SK-N-SH treated with all-trans-retinoic acid at 6 μM for 48 hours (cell line): ENCODE measurements around the gene KSR2.

Experiments used
- ARNTL ChIP-seq: fragments of 450-650 bp; formaldehyde crosslinking; IDR thresholded peaks from 2 replicates; pipeline ENCODE4 v1.5.0; 2020; ENCODE audit warnings: low read depth, mild to moderate bottlenecking, moderate library complexity, borderline replicate concordance
- CSDC2 ChIP-seq: fragments of 250-450 bp; sonication (Bioruptor Pico); IDR thresholded peaks from 2 replicates; pipeline ENCODE4 v1.5.0; 2020; ENCODE audit warnings: mild to moderate bottlenecking, moderate library complexity
- GLIS3 ChIP-seq: fragments of 250-450 bp; sonication (Bioruptor Pico); IDR thresholded peaks from 2 replicates; pipeline ENCODE4 v1.5.0; 2020; ENCODE audit warnings: mild to moderate bottlenecking, moderate library complexity
- PPARA ChIP-seq: fragments of 250-450 bp; sonication (Bioruptor Pico); IDR thresholded peaks from 2 replicates; pipeline ENCODE4 v1.5.0; 2020; ENCODE audit warnings: mild to moderate bottlenecking, borderline replicate concordance
- RARB ChIP-seq: fragments of 250-450 bp; sonication (Bioruptor Pico); IDR thresholded peaks from 2 replicates; pipeline ENCODE4 v1.8.0; 2021; ENCODE audit warnings: mild to moderate bottlenecking, moderate library complexity
- SNAI2 ChIP-seq: fragments of 250-450 bp; sonication (Bioruptor Pico); IDR thresholded peaks from 2 replicates; pipeline ENCODE4 v1.5.0; 2020; ENCODE audit warnings: mild to moderate bottlenecking, moderate library complexity
- TCF4 ChIP-seq: fragments of 250-450 bp; sonication (Bioruptor Pico); IDR thresholded peaks from 2 replicates; pipeline ENCODE4 v1.8.0; 2021; ENCODE audit warnings: mild to moderate bottlenecking, moderate library complexity, borderline replicate concordance
- ZFP3 ChIP-seq: fragments of 250-450 bp; sonication (Bioruptor Pico); IDR thresholded peaks from 2 replicates; pipeline ENCODE4 v1.5.0; 2020; ENCODE audit warnings: mild to moderate bottlenecking, moderate library complexity
- TF ChIP-seq, protein P1 (sequence below): fragments of 250-450 bp; sonication (Bioruptor Pico); IDR thresholded peaks from 2 replicates; pipeline ENCODE4 v1.5.0; 2020; ENCODE audit warnings: mild to moderate bottlenecking, moderate library complexity

DNA sequence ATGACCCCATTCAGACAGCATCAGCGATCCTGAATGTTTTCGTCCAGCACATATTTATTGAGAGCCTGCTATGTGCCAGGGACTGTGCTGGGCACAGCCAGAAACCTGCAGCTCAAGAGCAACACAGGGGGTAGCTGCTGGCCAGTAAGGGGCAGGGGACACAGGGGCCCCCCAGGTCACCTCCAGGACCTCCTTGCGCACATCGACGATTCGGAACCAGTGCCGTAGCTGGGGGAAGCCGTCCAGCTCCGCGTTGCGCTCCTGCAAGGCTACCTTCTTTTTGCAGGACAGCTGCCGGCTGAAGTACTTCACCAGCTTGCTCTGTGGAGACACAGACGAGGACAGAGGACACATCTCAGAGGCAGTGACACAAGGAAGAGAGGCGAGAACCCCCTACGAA, 108.7 kb downstream of the KSR2 start:
- TF ChIP-seq PPARA (CRISPR knock-in tag) (no peak), SNAI2 (no peak), TCF4 (CRISPR knock-in tag) (no peak), RARB (CRISPR knock-in tag) (no peak), GLIS3 (CRISPR knock-in tag) (no peak), CSDC2 (CRISPR knock-in tag) (no peak), ARNTL (CRISPR knock-in tag) (no peak), ZFP3 (no peak)
- TF ChIP-seq, protein P1, sequence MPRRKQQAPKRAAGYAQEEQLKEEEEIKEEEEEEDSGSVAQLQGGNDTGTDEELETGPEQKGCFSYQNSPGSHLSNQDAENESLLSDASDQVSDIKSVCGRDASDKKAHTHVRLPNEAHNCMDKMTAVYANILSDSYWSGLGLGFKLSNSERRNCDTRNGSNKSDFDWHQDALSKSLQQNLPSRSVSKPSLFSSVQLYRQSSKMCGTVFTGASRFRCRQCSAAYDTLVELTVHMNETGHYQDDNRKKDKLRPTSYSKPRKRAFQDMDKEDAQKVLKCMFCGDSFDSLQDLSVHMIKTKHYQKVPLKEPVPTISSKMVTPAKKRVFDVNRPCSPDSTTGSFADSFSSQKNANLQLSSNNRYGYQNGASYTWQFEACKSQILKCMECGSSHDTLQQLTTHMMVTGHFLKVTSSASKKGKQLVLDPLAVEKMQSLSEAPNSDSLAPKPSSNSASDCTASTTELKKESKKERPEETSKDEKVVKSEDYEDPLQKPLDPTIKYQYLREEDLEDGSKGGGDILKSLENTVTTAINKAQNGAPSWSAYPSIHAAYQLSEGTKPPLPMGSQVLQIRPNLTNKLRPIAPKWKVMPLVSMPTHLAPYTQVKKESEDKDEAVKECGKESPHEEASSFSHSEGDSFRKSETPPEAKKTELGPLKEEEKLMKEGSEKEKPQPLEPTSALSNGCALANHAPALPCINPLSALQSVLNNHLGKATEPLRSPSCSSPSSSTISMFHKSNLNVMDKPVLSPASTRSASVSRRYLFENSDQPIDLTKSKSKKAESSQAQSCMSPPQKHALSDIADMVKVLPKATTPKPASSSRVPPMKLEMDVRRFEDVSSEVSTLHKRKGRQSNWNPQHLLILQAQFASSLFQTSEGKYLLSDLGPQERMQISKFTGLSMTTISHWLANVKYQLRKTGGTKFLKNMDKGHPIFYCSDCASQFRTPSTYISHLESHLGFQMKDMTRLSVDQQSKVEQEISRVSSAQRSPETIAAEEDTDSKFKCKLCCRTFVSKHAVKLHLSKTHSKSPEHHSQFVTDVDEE = no peak
